Measurements from ENCODE around the gene SKIC2.

- TF ChIP-seq POLR2AphosphoS5 (IDR thresholded peaks at IDR 0.05; ENCODE audit: insufficient read depth in 1 of 2, low read depth in 1 of 2) (peak; percentile 92 to 96), CTCF (IDR thresholded peaks at IDR 0.05) (no peak)
Observed at GRCh38 chr6:31971993-31972708, 13.2 kb downstream of the SKIC2 start, which contains the start of gene DXO.

All from vagina (tissue), 2 donors.